Measurements from ENCODE around the gene CENPL.
A peak's percentile ranks its signal among the peaks of the same experiment; 100 is the strongest.

Gene CENPL

GRCh38 chr1:173867141-173867752 lies 42.6 kb upstream of the CENPL start:
- H3K4me3 ChIP-seq (replicated peaks; ENCODE audit: insufficient read depth, low read length), result peak overlapping the region; percentile 60
- no peak for DNase-seq (ENCODE audit: low read depth in 1 of 2, low spot score in 1 of 2)
- H3K27me3 ChIP-seq (ENCODE audit: insufficient read depth, poor library complexity, severe bottlenecking), result no peaks in the 10 kb centered on the region
- peak overlapping the region; percentile 93 for H3K27ac ChIP-seq (replicated peaks)
- no peak for TF ChIP-seq GABPA (IDR thresholded peaks at IDR 0.05; ENCODE audit: low read depth)
- no peak; the same call in 1 of the 2 replicates for TF ChIP-seq POLR2AphosphoS5 (IDR thresholded peaks at IDR 0.05; ENCODE audit: low read depth)
- TF ChIP-seq SPI1 (IDR thresholded peaks at IDR 0.05; ENCODE audit: borderline replicate concordance, low read depth), result no peak
- no peak for TF ChIP-seq CTCF (IDR thresholded peaks at IDR 0.05; ENCODE audit: insufficient read depth, low read length)
- TF ChIP-seq, protein P1, sequence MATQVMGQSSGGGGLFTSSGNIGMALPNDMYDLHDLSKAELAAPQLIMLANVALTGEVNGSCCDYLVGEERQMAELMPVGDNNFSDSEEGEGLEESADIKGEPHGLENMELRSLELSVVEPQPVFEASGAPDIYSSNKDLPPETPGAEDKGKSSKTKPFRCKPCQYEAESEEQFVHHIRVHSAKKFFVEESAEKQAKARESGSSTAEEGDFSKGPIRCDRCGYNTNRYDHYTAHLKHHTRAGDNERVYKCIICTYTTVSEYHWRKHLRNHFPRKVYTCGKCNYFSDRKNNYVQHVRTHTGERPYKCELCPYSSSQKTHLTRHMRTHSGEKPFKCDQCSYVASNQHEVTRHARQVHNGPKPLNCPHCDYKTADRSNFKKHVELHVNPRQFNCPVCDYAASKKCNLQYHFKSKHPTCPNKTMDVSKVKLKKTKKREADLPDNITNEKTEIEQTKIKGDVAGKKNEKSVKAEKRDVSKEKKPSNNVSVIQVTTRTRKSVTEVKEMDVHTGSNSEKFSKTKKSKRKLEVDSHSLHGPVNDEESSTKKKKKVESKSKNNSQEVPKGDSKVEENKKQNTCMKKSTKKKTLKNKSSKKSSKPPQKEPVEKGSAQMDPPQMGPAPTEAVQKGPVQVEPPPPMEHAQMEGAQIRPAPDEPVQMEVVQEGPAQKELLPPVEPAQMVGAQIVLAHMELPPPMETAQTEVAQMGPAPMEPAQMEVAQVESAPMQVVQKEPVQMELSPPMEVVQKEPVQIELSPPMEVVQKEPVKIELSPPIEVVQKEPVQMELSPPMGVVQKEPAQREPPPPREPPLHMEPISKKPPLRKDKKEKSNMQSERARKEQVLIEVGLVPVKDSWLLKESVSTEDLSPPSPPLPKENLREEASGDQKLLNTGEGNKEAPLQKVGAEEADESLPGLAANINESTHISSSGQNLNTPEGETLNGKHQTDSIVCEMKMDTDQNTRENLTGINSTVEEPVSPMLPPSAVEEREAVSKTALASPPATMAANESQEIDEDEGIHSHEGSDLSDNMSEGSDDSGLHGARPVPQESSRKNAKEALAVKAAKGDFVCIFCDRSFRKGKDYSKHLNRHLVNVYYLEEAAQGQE (IDR thresholded peaks at IDR 0.05; ENCODE audit: insufficient replicate concordance, low read depth), result no peak

DNA sequence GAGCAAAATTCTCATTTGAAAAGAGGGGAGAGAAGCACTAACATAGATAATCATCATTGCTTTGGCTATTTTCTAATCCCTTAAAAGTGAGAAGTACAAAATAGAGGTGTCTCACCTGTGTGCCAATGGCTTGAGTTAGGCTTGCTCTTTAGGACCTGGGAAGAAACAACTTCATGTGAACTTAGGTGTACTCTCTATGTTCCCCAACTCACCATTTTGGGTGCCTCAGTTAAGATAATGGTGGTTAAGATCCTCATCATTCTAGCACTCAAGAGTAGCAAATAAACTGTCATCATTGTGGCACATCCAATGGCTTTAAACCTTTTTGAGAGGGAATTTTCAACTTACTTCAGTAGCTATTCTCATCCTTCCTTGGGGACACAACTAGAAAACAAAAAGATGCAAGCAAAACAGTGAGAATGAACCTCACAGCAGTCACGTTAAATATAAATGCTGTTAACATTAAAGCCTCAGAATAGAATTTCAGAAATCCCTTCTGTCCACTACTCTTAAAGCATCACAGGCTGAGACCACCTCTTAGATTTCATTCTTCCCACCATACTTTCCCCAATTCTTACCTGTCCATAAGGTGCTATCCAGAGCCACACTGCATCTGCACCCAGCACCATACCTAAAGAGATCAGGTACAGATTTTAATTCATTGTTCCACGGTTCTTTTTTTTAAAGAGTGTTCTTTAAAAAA lies 41.9 kb upstream of the CENPL start:
- peak overlapping the region; percentile 60 for H3K4me3 ChIP-seq (replicated peaks; ENCODE audit: insufficient read depth, low read length)
- no peak for DNase-seq (ENCODE audit: low read depth in 1 of 2, low spot score in 1 of 2)
- no peak for TF ChIP-seq POLR2AphosphoS5 (IDR thresholded peaks at IDR 0.05; ENCODE audit: low read depth)
- TF ChIP-seq SPI1 (IDR thresholded peaks at IDR 0.05; ENCODE audit: borderline replicate concordance, low read depth), result no peak
- TF ChIP-seq, protein P1 (IDR thresholded peaks at IDR 0.05; ENCODE audit: insufficient replicate concordance, low read depth), result no peak
- TF ChIP-seq CTCF (IDR thresholded peaks at IDR 0.05; ENCODE audit: insufficient read depth, low read length), result no peak
- no peak for TF ChIP-seq GABPA (IDR thresholded peaks at IDR 0.05; ENCODE audit: low read depth)
- no peaks in the 10 kb centered on the region for H3K27me3 ChIP-seq (ENCODE audit: insufficient read depth, poor library complexity, severe bottlenecking)
- H3K27ac ChIP-seq (replicated peaks), result peak overlapping the region; percentile 93

DNA sequence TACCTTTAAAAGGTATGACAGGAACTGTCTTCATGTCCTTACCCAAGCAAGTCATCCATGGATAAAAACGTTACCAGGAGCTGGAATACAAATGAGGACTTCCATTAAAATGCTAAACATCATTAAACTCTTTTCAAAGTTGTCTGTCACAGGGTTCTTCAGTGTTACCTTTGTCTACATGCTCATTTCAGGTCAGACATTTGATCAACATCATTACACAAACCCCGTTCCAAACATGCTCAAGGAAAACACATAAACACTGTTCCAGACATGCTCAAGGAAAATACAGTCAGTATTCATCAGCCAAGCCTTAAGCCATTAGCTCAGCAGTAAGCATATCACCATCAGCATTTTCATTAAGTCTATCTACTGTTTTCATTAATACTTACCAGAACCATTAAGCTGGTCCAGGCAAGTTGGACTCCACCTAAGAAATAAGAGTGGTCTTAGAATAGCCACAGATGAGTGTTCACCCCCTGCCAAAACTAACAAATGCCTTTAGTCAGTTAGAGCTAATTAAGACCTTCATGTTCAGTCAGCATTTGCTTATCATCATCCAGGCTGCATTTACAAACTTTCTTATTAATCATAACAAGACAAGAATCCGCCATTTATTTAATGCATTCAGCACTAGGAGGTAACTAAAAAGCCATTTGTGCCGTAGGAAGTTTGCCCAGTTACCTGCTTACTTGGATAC lies 40.9 kb upstream of the CENPL start:
- no peaks in the 10 kb centered on the region for H3K27me3 ChIP-seq (ENCODE audit: insufficient read depth, poor library complexity, severe bottlenecking)
- peak in 1 of 2 experiments; percentile 47 for DNase-seq (ENCODE audit: low read depth in 1 of 2, low spot score in 1 of 2)
- peak overlapping the region; percentile 93 for H3K27ac ChIP-seq (replicated peaks)
- TF ChIP-seq CTCF (IDR thresholded peaks at IDR 0.05; ENCODE audit: insufficient read depth, low read length), result no peak
- TF ChIP-seq, protein P1 (IDR thresholded peaks at IDR 0.05; ENCODE audit: insufficient replicate concordance, low read depth), result no peak
- no peak for TF ChIP-seq GABPA (IDR thresholded peaks at IDR 0.05; ENCODE audit: low read depth)
- TF ChIP-seq POLR2AphosphoS5 (IDR thresholded peaks at IDR 0.05; ENCODE audit: low read depth), result no peak
- no peak for TF ChIP-seq SPI1 (IDR thresholded peaks at IDR 0.05; ENCODE audit: borderline replicate concordance, low read depth)
- peak overlapping the region; percentile 60 for H3K4me3 ChIP-seq (replicated peaks; ENCODE audit: insufficient read depth, low read length)
